Measurements from ENCODE around the gene FGFR2.
"Not testable (repeated sequence)": the region's sequence is repeated elsewhere in the genome, so short reads cannot be mapped to it uniquely, and the experiment has no call there.

- not testable (repeated sequence) for TF ChIP-seq CTCF (IDR thresholded peaks at IDR 0.05; ENCODE audit: low read depth, low read length); POLR2A (IDR thresholded peaks at IDR 0.05; ENCODE audit: extremely low read depth, insufficient read length)
Measured at GRCh38 chr10:121554916-121555315, 43.3 kb downstream of the FGFR2 start.

Data from NB4 (cell line).